Measurements from ENCODE around the gene OPCML.
A peak's percentile ranks its signal among the peaks of the same experiment; 100 is the strongest.

Gene OPCML

GRCh38 chr11:133531971-133532651 is at the start of gene OPCML:
Gene OPCML, minus strand, starts transcription at chr11:133532501.
- DNase-seq (ENCODE audit: low read depth, low spot score), result peak; percentile 57

GRCh38 chr11:133581091-133581490 is 48.8 kb upstream of the OPCML start:
- DNase-seq (ENCODE audit: low read depth, low spot score), result no peak

GRCh38 chr11:133579165-133580031 is 47.1 kb upstream of the OPCML start:
- DNase-seq (ENCODE audit: low read depth, low spot score), result peak; percentile 59

GRCh38 chr11:133577403-133577802 is 45.1 kb upstream of the OPCML start:
- DNase-seq (ENCODE audit: low read depth, low spot score), result no peak

- DNase-seq (ENCODE audit: low read depth, low spot score), result peak; percentile 66
Observed at GRCh38 chr11:133576351-133576750, 44.0 kb upstream of the OPCML start.

- DNase-seq (ENCODE audit: low read depth, low spot score), result no peak
Observed at GRCh38 chr11:133573081-133573480, 40.8 kb upstream of the OPCML start.

GRCh38 chr11:133570376-133570775 is 38.1 kb upstream of the OPCML start:
- DNase-seq (ENCODE audit: low read depth, low spot score), result no peak

- DNase-seq (ENCODE audit: low read depth, low spot score), result no peak
Observed at GRCh38 chr11:133563505-133564025, 31.3 kb upstream of the OPCML start.

GRCh38 chr11:133560472-133560855 is 28.2 kb upstream of the OPCML start:
- no peak for DNase-seq (ENCODE audit: low read depth, low spot score)

- no peak for DNase-seq (ENCODE audit: low read depth, low spot score)
Observed at GRCh38 chr11:133559833-133560471, 27.7 kb upstream of the OPCML start.

GRCh38 chr11:133559382-133559781 is 27.1 kb upstream of the OPCML start:
- no peak for DNase-seq (ENCODE audit: low read depth, low spot score)

- peak; percentile 36 for DNase-seq (ENCODE audit: low read depth, low spot score)
Observed at GRCh38 chr11:133555034-133555433, 22.7 kb upstream of the OPCML start.

GRCh38 chr11:133553885-133554740 is 21.8 kb upstream of the OPCML start:
- DNase-seq (ENCODE audit: low read depth, low spot score), result no peak

GRCh38 chr11:133552938-133553337 is 20.6 kb upstream of the OPCML start:
- no peak for DNase-seq (ENCODE audit: low read depth, low spot score)

- no peak for DNase-seq (ENCODE audit: low read depth, low spot score)
Observed at GRCh38 chr11:133551064-133551463, 18.8 kb upstream of the OPCML start.

- DNase-seq (ENCODE audit: low read depth, low spot score), result no peak
Observed at GRCh38 chr11:133549826-133550225, 17.5 kb upstream of the OPCML start.

- no peak for DNase-seq (ENCODE audit: low read depth, low spot score)
Observed at GRCh38 chr11:133548641-133549040, 16.3 kb upstream of the OPCML start.

- peak; percentile 30 for DNase-seq (ENCODE audit: low read depth, low spot score)
Observed at GRCh38 chr11:133547808-133548494, 15.7 kb upstream of the OPCML start.

- peak; percentile 38 for DNase-seq (ENCODE audit: low read depth, low spot score)
Observed at GRCh38 chr11:133545199-133545803, 13.0 kb upstream of the OPCML start.

- DNase-seq (ENCODE audit: low read depth, low spot score), result no peak
Observed at GRCh38 chr11:133541720-133542095, 9.4 kb upstream of the OPCML start.

All from ELF-1 (cell line).